Keratinocyte (primary cell): ENCODE measurements around the gene SLC43A1.

Source experiments
- CTCF ChIP-seq, 3 experiments: IDR thresholded peaks in 1 of 3; conservative IDR thresholded peaks in 1 of 3; optimal IDR thresholded peaks in 1 of 3; 2 replicates in 2 of 3; 3 replicates in 1 of 3; pipeline versions ENCODE3 to v1.5.1; 2011; ENCODE audit warnings: low read length in 3 of 3, mild to moderate bottlenecking in 3 of 3, moderate library complexity in 2 of 3, control low read depth in 1 of 3, inconsistent platforms in 1 of 3; ENCODE audit not compliant: insufficient read depth in 2 of 3; ENCODE audit errors: extremely low read depth in 1 of 3
- EZH2 ChIP-seq: IDR thresholded peaks from one replicate; pipeline ENCODE4 v1.6.1; 2012; ENCODE audit warnings: inconsistent platforms, mild to moderate bottlenecking, low read length, moderate library complexity

- TF ChIP-seq CTCF (optimal IDR thresholded peaks at IDR 0.05 in 1 of 3, IDR thresholded peaks at IDR 0.05 in 1 of 3, conservative IDR thresholded peaks at IDR 0.05 in 1 of 3; ENCODE audit: extremely low read depth in 1 of 3, insufficient read depth in 2 of 3, low read length in 3 of 3) (no peak), EZH2 (no peak)
These were observed 29.1 kb upstream of the SLC43A1 start for GRCh38 chr11:57544566-57544965.
